Activated CD8-positive, alpha-beta memory T cell treated with anti-CD3 and anti-CD28 coated beads, Interleukin-2, amount 50 U/mL, for 1 hour (primary cell): ENCODE results near the gene ZNF3.
A peak's percentile ranks its signal among the peaks of the same experiment; 100 is the strongest.

Experiments used
- DNase-seq: peaks from one replicate; pipeline ENCODE4 v3.0.0-alpha.2; 2020; ENCODE audit errors: extremely low read depth

ZNF3 gene

GRCh38 chr7:100109521-100110163 is 28.1 kb upstream of the ZNF3 start:
- DNase-seq, result no peak

- no peak for DNase-seq
These were observed 26.4 kb upstream of the ZNF3 start for GRCh38 chr7:100107890-100108289.

- DNase-seq, result no peak
These were observed 25.7 kb upstream of the ZNF3 start for GRCh38 chr7:100107125-100107737.

- DNase-seq, result no peak
These were observed 25.1 kb upstream of the ZNF3 start for GRCh38 chr7:100106633-100107032.

GRCh38 chr7:100105534-100105933 is 24.0 kb upstream of the ZNF3 start:
- DNase-seq, result no peak

GRCh38 chr7:100102950-100103840 is 21.7 kb upstream of the ZNF3 start:
- no peak for DNase-seq

GRCh38 chr7:100101016-100101862 is 19.7 kb upstream of the ZNF3 start, which contains the start of the genes AP4M1 and MCM7:
Gene AP4M1 (plus strand): TSS chr7:100101643. CDS start chr7:100101715, 72 bp downstream.
Gene MCM7 (minus strand): TSS chr7:100101397. CDS start chr7:100101294, 103 bp downstream.
- DNase-seq, result peak; percentile 84

GRCh38 chr7:100100420-100101015 is 19.0 kb upstream of the ZNF3 start:
- peak; percentile 54 for DNase-seq

GRCh38 chr7:100099452-100099851 is 17.9 kb upstream of the ZNF3 start:
- no peak for DNase-seq

GRCh38 chr7:100098913-100099312 is 17.4 kb upstream of the ZNF3 start:
- no peak for DNase-seq

GRCh38 chr7:100095704-100096103 is 14.2 kb upstream of the ZNF3 start:
- DNase-seq, result no peak

- DNase-seq, result no peak
These were observed 13.8 kb upstream of the ZNF3 start for GRCh38 chr7:100095289-100095688.

GRCh38 chr7:100093925-100094486 is 12.5 kb upstream of the ZNF3 start:
- DNase-seq, result no peak

GRCh38 chr7:100093498-100093897 is 12.0 kb upstream of the ZNF3 start:
- DNase-seq, result no peak

GRCh38 chr7:100093054-100093453 is 11.5 kb upstream of the ZNF3 start:
- no peak for DNase-seq

GRCh38 chr7:100091411-100092181 is 10.1 kb upstream of the ZNF3 start:
- DNase-seq, result no peak

GRCh38 chr7:100090527-100091410 is 9.2 kb upstream of the ZNF3 start:
- no peak for DNase-seq

GRCh38 chr7:100089458-100090196 is 8.1 kb upstream of the ZNF3 start:
- no peak for DNase-seq
